Adrenal gland (tissue), 5 donors: Measurements from ENCODE around the gene MAD1L1.

Source experiments
- CTCF ChIP-seq, 6 experiments: fragments of 450-650 bp in 4 of 6; fragments of 200-600 bp in 2 of 6; sonication (generic) in 1 of 6; IDR thresholded peaks; 1 replicate in 5 of 6; 2 replicates in 1 of 6; pipeline versions ENCODE4 v1.5.1 to v1.8.0; 2016 to 2021; ENCODE audit warnings: antibody characterized with exemption in 6 of 6, mild to moderate bottlenecking in 2 of 6, moderate library complexity in 1 of 6
- POLR2A ChIP-seq, 2 donors: fragments of 450-650 bp; IDR thresholded peaks; one replicate each; pipeline ENCODE4 v1.6.1; 2017; ENCODE audit warnings: antibody characterized with exemption in 2 of 2, mild to moderate bottlenecking in 2 of 2, moderate library complexity in 1 of 2
- donor health status: DM: no; HTN: no; CAD: no.

- TF ChIP-seq CTCF (IDR thresholded peaks at IDR 0.05) (no peak), POLR2A (IDR thresholded peaks at IDR 0.05) (no peak)
Measured at GRCh38 chr7:1987084-1987535, 245.6 kb downstream of the MAD1L1 start.
